Body of pancreas (tissue), 4 donors: ENCODE measurements around the gene FGF8. TPM values are rescaled to one million over a fixed set of nuclear protein-coding genes. Genes with fewer than 3 reads are reported as not detected.

Experiments
- ATAC-seq: fragments of 150-250 bp; one replicate; pipeline ENCODE4 v1.9.1; 2016
- DNase-seq, 4 donors: peaks; one replicate each; pipeline ENCODE4 v3.0.0-alpha.2; 2019
- H3K27ac ChIP-seq, 4 donors: fragments of 200-600 bp; sonication (generic); 1 replicate in 3 of 4; 2 replicates in 1 of 4; pipeline versions ENCODE4 v1.5.1 to v1.6.1; 2016 to 2019; ENCODE audit warnings: mild to moderate bottlenecking in 1 of 4, mixed read lengths in 1 of 4, moderate library complexity in 1 of 4
- H3K27me3 ChIP-seq, 2 donors: fragments of 200-600 bp; sonication (generic); one replicate each; pipeline ENCODE4 v1.6.0; 2016; ENCODE audit warnings: mild to moderate bottlenecking in 1 of 2
- H3K36me3 ChIP-seq, 2 donors: fragments of 200-600 bp; sonication (generic); replicated peaks in 1 of 2; 2 replicates each; pipeline ENCODE4 v1.5.1; 2016; ENCODE audit warnings: low read depth in 2 of 2; ENCODE audit not compliant: insufficient read depth in 1 of 2
- H3K4me1 ChIP-seq: fragments of 200-600 bp; sonication (generic); one replicate; pipeline ENCODE4 v1.6.0; 2016
- H3K4me3 ChIP-seq, 2 donors: fragments of 200-600 bp; sonication (generic); 1 replicate in 1 of 2; 2 replicates in 1 of 2; pipeline ENCODE4 v1.5.1; 2016 to 2019
- H3K9me3 ChIP-seq, 3 donors: fragments of 200-600 bp; sonication (generic); 1 replicate in 2 of 3; 2 replicates in 1 of 3; pipeline ENCODE4 v1.5.1; 2016
- POLR2A ChIP-seq, 3 donors: fragments of 450-650 bp; IDR thresholded peaks; one replicate each; pipeline ENCODE4 v1.6.1; 2016; ENCODE audit warnings: antibody characterized with exemption in 3 of 3, mild to moderate bottlenecking in 2 of 3
- WGBS, 2 donors: methylation state at CpG; one replicate each; pipeline ENCODE4 v1.1.5; 2017; 5-methylcytosine and 5-hydroxymethylcytosine counted together
- intact Hi-C: fragments of 100-400 bp; cut with DNase I; formaldehyde crosslinking; loops from one replicate; pipeline ENCODE4 v1.15.1; 2023
- total RNA-seq, 2 donors: library from RNA; depleted of rRNA; stranded (reverse); fragments of >200 nt; gene quantifications; one replicate each; pipeline ENCODE4 v1.1.0, GENCODE V29; 2016
- TF ChIP-seq, protein P1 (sequence below), 7 experiments: fragments of 450-650 bp in 4 of 7; fragments of 200-600 bp in 3 of 7; sonication (generic) in 3 of 7; IDR thresholded peaks; one replicate each; pipeline ENCODE4 v1.5.1; 2016 to 2019; ENCODE audit warnings: antibody characterized with exemption in 7 of 7

FGF8 gene
- total RNA-seq, 2 donors from 2014 or later = not detected

DNA sequence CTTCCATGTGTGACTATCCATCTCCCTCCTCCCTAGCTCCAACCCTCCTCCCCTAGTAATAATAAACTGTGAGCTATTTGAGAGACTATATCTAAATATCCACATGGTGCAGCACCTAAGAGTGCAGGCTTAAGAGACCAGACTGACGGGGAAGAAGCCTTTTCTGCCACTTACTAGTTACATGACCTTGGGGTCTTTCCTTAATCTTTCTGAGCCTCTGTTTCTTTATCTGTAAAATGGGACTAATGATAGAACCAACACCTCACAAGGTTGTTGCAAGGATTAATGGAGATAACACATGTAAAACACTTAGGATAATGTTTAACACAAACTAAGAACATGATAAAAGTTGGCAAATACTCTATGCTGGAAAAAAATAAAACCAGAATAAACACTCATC lies 43.8 kb downstream of the FGF8 start:
- Histone ChIP-seq H3K36me3 (no peaks in the 10 kb centered on the region), H3K4me3 (no peak overlapping the region), H3K27me3 (no peaks in the 10 kb centered on the region), H3K27ac (no peak overlapping the region), H3K9me3 (no peaks in the 10 kb centered on the region), H3K4me1 (no peaks in the 10 kb centered on the region)
- DNase-seq (no peak), ATAC-seq (no peak)
- WGBS, 2 donors = 40 to 72% methylated on average over 1 of the region's 1 CpG
- no peak for TF ChIP-seq POLR2A (IDR thresholded peaks at IDR 0.05)
- TF ChIP-seq, protein P1, sequence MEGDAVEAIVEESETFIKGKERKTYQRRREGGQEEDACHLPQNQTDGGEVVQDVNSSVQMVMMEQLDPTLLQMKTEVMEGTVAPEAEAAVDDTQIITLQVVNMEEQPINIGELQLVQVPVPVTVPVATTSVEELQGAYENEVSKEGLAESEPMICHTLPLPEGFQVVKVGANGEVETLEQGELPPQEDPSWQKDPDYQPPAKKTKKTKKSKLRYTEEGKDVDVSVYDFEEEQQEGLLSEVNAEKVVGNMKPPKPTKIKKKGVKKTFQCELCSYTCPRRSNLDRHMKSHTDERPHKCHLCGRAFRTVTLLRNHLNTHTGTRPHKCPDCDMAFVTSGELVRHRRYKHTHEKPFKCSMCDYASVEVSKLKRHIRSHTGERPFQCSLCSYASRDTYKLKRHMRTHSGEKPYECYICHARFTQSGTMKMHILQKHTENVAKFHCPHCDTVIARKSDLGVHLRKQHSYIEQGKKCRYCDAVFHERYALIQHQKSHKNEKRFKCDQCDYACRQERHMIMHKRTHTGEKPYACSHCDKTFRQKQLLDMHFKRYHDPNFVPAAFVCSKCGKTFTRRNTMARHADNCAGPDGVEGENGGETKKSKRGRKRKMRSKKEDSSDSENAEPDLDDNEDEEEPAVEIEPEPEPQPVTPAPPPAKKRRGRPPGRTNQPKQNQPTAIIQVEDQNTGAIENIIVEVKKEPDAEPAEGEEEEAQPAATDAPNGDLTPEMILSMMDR (IDR thresholded peaks at IDR 0.05) = no peak
- intact Hi-C loops = no loop called here

DNA sequence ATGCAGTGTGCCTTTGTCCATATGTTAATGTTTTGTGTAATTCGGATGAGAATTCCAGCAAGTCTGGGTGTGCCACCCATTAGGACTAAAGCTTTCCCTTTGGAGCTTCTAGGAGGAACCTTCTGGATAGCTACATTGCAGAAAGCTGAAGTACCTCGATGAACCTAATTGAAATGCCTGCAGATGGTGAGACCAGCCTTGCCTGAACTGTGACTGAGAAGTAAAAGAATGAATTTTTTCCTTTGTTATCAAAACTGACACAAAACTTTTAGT lies 49.9 kb downstream of the FGF8 start:
- Histone ChIP-seq H3K27me3 (no peaks in the 10 kb centered on the region), H3K36me3 (no peaks in the 10 kb centered on the region), H3K9me3 (no peaks in the 10 kb centered on the region), H3K27ac (no peak overlapping the region), H3K4me1 (no peaks in the 10 kb centered on the region), H3K4me3 (no peak overlapping the region)
- TF ChIP-seq POLR2A (IDR thresholded peaks at IDR 0.05) = no peak
- TF ChIP-seq, protein P1 (IDR thresholded peaks at IDR 0.05) = no peak
- 83% methylated on average over 2 of the region's 2 CpGs for WGBS, 2 donors
- intact Hi-C loops = no loop called here
- DNase-seq = no peak
- no peak for ATAC-seq

DNA sequence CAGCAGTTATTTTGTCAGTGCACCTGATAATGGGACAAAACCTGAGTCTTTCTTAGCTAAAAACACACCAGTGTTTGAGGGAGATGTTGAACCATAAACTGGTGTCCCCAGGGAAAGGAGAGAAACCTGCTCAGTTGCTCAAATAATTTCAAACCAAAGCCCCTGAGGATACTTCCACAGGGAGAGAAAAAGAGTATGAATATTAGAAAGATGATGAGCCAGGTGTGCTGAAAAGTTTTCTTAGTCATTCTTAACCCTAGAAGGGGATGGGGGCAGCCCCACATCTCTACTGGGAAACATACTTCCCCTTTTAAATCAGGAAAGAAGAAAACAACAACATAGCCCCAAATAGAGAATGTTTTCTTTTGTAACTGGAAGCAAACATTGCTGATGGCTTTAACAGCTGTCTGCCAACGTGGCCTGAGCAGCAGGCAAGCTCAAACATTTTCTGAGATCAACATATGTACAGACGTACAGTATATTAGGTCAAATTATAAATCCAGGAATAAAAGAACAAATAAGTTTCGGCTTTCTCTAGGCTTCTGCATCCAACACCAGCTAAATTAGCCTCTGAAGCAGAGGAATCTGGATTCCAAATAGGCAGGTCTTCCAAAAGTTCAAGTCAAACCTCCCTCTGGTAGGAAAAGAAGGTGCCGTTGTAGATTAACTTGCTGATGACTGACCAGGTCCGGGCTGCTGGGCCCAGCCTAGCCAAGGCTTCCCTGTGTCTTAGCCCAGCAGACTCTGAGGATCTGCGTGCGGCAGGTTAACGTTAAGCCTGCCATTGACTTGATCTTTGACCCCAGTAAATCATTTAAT lies 50.4 kb downstream of the FGF8 start:
- 49 to 64% methylated on average over 8 of the region's 8 CpGs for WGBS, 2 donors
- no peaks in the 10 kb centered on the region for H3K36me3 ChIP-seq
- H3K4me1 ChIP-seq = no peaks in the 10 kb centered on the region
- H3K9me3 ChIP-seq = no peaks in the 10 kb centered on the region
- no peak overlapping the region for H3K4me3 ChIP-seq
- no peak for TF ChIP-seq POLR2A (IDR thresholded peaks at IDR 0.05)
- TF ChIP-seq, protein P1 (IDR thresholded peaks at IDR 0.05) = no peak
- no peak overlapping the region for H3K27ac ChIP-seq
- intact Hi-C loops = no loop called here
- ATAC-seq (no peak), DNase-seq (no peak)
- H3K27me3 ChIP-seq = no peaks in the 10 kb centered on the region

DNA sequence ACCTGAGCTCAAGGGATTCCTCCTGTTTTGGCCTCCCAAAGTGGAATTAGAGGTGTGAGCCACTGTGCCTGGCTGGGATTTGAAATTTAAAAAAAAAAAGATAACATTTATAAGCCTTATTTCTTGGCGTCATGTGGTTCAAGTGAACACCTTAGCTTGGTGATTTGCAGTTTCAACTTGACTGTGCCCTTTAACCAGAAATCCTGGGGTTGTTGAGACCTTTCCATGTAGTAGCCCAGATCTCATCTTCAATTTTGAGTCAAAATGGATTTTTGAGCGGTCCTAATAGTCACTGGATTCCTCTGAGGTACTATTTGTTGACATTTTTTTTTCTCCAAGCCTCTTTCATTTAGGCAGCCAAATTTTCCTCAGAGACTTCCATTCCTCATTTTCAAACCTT lies 51.5 kb downstream of the FGF8 start:
- Histone ChIP-seq H3K4me3 (no peak overlapping the region), H3K36me3 (no peaks in the 10 kb centered on the region), H3K9me3 (no peaks in the 10 kb centered on the region), H3K27ac (no peak overlapping the region), H3K4me1 (no peaks in the 10 kb centered on the region), H3K27me3 (no peaks in the 10 kb centered on the region)
- ATAC-seq = no peak
- TF ChIP-seq, protein P1 (IDR thresholded peaks at IDR 0.05) = no peak
- TF ChIP-seq POLR2A (IDR thresholded peaks at IDR 0.05) = no peak
- 87 to 98% methylated on average over 2 of the region's 2 CpGs for WGBS, 2 donors
- no peak for DNase-seq
- intact Hi-C loops = no loop called here

DNA sequence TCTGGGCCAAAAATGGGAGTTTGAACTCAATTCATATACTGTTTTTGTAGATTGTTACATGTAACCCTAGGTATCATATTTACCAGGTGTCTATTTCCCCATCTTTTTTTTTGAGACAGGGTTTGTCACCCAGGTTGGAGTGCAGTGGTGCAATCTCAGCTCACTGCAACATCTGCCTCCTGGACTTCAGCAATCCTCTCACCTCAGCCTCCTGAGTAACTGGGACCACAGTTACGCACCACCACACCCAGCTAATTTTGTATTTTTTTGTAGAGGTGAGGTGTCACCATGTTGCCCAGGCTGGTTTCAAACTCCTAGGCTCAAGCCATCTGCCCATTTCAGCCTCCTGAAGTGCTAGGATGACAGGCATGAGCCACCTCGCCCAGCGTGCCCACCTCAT lies 52.7 kb downstream of the FGF8 start:
- intact Hi-C loops = no loop called here
- no peak for DNase-seq
- no peaks in the 10 kb centered on the region for H3K9me3 ChIP-seq
- no peak overlapping the region for H3K4me3 ChIP-seq
- H3K27me3 ChIP-seq = no peaks in the 10 kb centered on the region
- H3K4me1 ChIP-seq = no peaks in the 10 kb centered on the region
- 88 to 95% methylated on average over 3 of the region's 3 CpGs for WGBS, 2 donors
- no peak overlapping the region for H3K27ac ChIP-seq
- H3K36me3 ChIP-seq = no peaks in the 10 kb centered on the region
- ATAC-seq = no peak
- TF ChIP-seq POLR2A (IDR thresholded peaks at IDR 0.05) = no peak
- TF ChIP-seq, protein P1 (IDR thresholded peaks at IDR 0.05) = no peak
